Mucosa of descending colon (tissue), 3 donors: ENCODE data around the gene ANO6. TPM values are rescaled to one million over a fixed set of nuclear protein-coding genes. Genes with fewer than 3 reads are reported as not detected.

Experiments used
- ATAC-seq: fragments of 200-7000 bp; cut with Tn5 transposase; one replicate; pipeline ENCODE4 v1.9.1; 2020; ENCODE audit warnings: mild to moderate bottlenecking, moderate library complexity
- DNase-seq, 3 donors: peaks; one replicate each; pipeline ENCODE4 v3.0.0-alpha.2; 2020
- H3K36me3 ChIP-seq: fragments of 200-600 bp; one replicate; pipeline ENCODE4 v1.8.0; 2021; ENCODE audit warnings: low read depth, mild to moderate bottlenecking
- H3K4me1 ChIP-seq: fragments of 200-600 bp; one replicate; pipeline ENCODE4 v1.8.0; 2021; ENCODE audit warnings: low read depth, mild to moderate bottlenecking
- H3K4me3 ChIP-seq: fragments of 200-600 bp; one replicate; pipeline ENCODE4 v1.8.0; 2021; ENCODE audit warnings: mild to moderate bottlenecking
- H3K9me3 ChIP-seq: fragments of 200-600 bp; one replicate; pipeline ENCODE4 v1.8.0; 2021; ENCODE audit warnings: mild to moderate bottlenecking
- intact Hi-C, 2 donors: fragments of 100-400 bp; cut with DNase I in 1 of 2; cut with micrococcal nuclease in 1 of 2; formaldehyde crosslinking; loops; one replicate each; pipeline versions ENCODE4 v1.11.0 to v1.11.1; 2022; cut with DNase I, micrococcal nuclease
- total RNA-seq, 3 donors: library from RNA; stranded (reverse); fragmentation: NEBNext Ultra II Directional in 2 of 3; extraction: Animal tissue kit (Norgen Biotek cat#: 25700) in 2 of 3; gene quantifications; one replicate each; pipeline versions ENCODE4 v1.2.1 to v1.2.4, GENCODE V29; 2021 to 2023
- TF ChIP-seq, protein P1 (sequence below): fragments of 200-600 bp; IDR thresholded peaks from one replicate; pipeline ENCODE4 v1.8.0; 2022; ENCODE audit warnings: antibody characterized with exemption, mild to moderate bottlenecking
- donor health status: DM: no; HTN: no; CAD: no; lungs with moderate emphysema.
- donor health status: DM: no; HTN: no; CAD: no.
- donor health status: DM: no; HTN: yes; CAD: no.

The ANO6 gene
- total RNA-seq, 3 donors from 2014 or later = 7.8 to 65.8 (median 15.2) TPM

DNA sequence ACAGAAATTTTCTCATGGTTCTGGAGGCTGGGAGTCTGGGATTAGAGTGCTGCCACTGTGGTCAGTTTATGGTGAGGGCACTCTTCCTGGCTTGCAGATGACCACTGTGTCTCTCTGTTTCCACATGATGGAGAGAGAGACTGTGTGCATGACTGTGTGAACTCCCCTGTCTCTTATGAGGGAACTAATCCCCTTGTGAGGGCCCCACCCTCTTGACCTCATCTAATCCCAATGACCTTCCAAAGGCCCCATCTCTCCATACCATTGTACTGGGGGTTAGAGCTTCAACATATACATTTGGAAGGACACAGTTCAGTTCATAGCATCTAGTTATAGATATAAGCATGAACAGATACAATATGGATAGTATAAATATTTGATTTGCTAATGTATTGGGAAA is 31.7 kb downstream of the ANO6 start:
- ATAC-seq = no peak
- intact Hi-C loops = no loop called here
- Histone ChIP-seq H3K4me1 (no peaks in the 10 kb centered on the region), H3K4me3 (no peak overlapping the region), H3K36me3 (no peaks in the 10 kb centered on the region), H3K9me3 (no peaks in the 10 kb centered on the region)
- TF ChIP-seq, protein P1, sequence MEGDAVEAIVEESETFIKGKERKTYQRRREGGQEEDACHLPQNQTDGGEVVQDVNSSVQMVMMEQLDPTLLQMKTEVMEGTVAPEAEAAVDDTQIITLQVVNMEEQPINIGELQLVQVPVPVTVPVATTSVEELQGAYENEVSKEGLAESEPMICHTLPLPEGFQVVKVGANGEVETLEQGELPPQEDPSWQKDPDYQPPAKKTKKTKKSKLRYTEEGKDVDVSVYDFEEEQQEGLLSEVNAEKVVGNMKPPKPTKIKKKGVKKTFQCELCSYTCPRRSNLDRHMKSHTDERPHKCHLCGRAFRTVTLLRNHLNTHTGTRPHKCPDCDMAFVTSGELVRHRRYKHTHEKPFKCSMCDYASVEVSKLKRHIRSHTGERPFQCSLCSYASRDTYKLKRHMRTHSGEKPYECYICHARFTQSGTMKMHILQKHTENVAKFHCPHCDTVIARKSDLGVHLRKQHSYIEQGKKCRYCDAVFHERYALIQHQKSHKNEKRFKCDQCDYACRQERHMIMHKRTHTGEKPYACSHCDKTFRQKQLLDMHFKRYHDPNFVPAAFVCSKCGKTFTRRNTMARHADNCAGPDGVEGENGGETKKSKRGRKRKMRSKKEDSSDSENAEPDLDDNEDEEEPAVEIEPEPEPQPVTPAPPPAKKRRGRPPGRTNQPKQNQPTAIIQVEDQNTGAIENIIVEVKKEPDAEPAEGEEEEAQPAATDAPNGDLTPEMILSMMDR = no peak
- DNase-seq = no peak

DNA sequence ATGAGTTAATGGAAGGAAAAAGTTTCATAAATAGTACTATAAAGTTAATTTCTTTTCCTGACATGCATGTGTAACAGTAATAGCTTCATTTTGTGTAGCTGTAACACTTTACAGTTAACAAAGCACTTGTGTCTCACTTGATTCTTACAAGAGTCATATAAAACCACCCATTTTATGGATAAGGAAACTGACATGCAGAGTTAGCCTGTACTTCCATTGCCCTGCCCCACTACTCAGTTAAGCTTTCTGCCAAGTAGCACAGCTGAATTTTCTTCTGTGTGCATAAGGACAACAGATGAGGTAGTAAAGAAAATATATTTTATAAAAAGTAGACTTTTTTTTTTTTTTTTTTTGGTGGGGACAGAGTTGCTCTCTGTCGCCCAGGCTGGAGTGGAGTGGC is 32.2 kb downstream of the ANO6 start:
- DNase-seq (no peak), ATAC-seq (no peak)
- Histone ChIP-seq H3K4me3 (no peak overlapping the region), H3K9me3 (no peaks in the 10 kb centered on the region), H3K36me3 (no peaks in the 10 kb centered on the region), H3K4me1 (no peaks in the 10 kb centered on the region)
- intact Hi-C loops = no loop called here
- TF ChIP-seq, protein P1 = no peak

DNA sequence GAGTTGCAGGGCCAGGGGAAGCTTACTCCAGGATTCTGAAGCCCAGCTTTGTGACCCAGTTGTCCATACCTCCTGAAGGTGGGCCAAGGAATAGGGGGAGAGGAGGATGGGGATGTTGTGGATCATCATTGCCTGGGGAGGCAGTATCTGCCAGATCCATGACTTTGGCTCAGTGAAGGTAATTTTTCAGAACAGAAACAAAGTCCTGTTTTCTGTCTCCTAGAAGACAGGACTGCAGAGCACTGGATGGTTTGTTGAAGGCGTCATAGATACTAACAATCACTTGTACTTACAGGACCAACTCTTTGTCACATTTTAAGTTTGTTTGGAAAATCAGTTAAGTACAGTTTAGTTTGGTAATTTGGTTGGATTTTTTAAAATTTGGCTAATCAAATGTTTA is 38.4 kb downstream of the ANO6 start:
- DNase-seq = no peak
- TF ChIP-seq, protein P1 = no peak
- H3K4me1 ChIP-seq = peaks cover under 1% of the 10 kb centered on the region
- intact Hi-C loops = no loop called here
- H3K4me3 ChIP-seq = no peak overlapping the region
- ATAC-seq = no peak
- no peaks in the 10 kb centered on the region for H3K9me3 ChIP-seq
- no peaks in the 10 kb centered on the region for H3K36me3 ChIP-seq

DNA sequence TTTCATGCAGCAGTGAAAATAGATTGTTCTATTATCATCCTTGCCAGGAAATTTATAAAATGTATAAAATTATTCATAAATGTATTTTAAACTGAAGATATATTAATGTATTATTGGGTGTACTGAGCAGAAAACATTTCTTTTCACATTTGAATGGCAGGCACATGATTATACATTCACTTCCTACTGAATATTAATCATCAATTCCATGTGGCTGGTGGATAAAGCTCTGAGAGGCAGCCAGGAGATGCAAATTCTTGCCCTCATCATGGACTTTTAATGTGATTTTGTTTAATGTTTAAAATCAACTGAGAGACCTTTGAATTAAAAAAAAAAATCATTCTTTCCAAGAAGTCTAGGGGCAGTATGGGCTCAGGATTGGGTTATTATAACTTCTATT is 40.8 kb downstream of the ANO6 start:
- intact Hi-C loops = no loop called here
- ATAC-seq (no peak), DNase-seq (no peak)
- TF ChIP-seq, protein P1 = no peak
- H3K4me1 ChIP-seq = peaks cover 14% of the 10 kb centered on the region
- H3K36me3 ChIP-seq = no peaks in the 10 kb centered on the region
- no peaks in the 10 kb centered on the region for H3K9me3 ChIP-seq
- H3K4me3 ChIP-seq = no peak overlapping the region

DNA sequence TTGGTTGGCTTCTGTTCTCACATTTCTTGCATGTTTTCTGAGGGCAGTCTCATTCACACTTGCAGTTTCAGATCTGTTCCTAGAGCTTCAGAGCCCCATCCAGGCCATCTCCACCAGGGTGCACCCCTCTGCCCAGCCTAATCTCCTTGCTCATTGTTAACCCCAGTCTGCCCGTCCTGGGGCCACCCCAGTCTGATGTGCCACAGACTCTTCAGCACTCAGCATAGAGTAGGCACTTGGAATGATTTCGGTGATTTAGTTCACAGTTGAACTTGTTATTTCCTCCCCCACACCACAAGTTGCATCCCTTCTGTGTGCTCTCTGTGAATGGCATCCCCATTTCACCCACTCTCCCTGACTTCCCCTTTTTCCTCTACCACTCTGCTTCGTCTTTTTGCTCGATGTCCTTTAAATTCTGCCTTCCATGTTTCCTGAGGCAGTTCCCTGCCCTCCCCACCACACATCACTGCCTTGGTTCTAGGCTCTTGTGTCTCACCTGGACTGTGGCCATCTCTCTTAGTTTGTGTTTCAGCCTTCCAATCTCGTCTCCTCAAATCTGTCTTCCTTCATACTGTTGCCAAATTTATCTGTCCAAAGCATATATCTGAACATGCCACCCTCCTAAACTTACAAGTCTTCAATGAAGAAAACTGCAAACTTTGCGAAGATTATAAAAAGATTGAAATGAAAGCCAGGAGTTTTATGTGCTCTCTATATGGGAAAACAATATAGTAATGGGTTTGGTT is 41.5 kb downstream of the ANO6 start:
- DNase-seq (no peak), ATAC-seq (no peak)
- no peaks in the 10 kb centered on the region for H3K9me3 ChIP-seq
- intact Hi-C loops = no loop called here
- no peak overlapping the region for H3K4me3 ChIP-seq
- H3K4me1 ChIP-seq = peaks cover 14% of the 10 kb centered on the region
- no peaks in the 10 kb centered on the region for H3K36me3 ChIP-seq
- TF ChIP-seq, protein P1 = no peak

DNA sequence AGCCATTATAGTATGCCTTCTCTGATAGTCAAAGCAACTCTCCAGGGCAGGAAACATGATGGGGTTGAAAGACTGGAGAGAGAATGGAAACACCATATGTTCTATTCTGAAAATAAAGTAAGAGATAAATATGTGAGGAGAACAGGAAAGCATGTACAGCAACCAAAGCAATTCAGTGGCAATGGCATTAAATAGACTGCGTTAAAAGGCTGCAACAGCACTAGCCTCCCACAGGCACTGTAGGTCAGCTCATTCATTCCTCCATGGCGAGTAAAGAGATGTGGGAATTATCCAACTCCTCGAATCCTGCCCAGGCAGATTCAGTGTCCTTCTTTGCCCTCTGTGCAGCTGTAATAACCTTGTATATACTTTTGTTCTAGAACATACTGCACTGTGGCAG is 43.8 kb downstream of the ANO6 start:
- no peaks in the 10 kb centered on the region for H3K36me3 ChIP-seq
- no peak overlapping the region for H3K4me3 ChIP-seq
- intact Hi-C loops = no loop called here
- DNase-seq (no peak), ATAC-seq (peak; percentile 41)
- TF ChIP-seq, protein P1 = no peak
- H3K9me3 ChIP-seq = no peaks in the 10 kb centered on the region
- peaks cover 14% of the 10 kb centered on the region for H3K4me1 ChIP-seq
